CMK (cell line): ENCODE measurements around the gene PPFIA4.
"Not testable (repeated sequence)": the region's sequence is repeated elsewhere in the genome, so short reads cannot be mapped to it uniquely, and the experiment has no call there.

Experiments
- DNase-seq: peaks from one replicate; pipeline ENCODE4 v3.0.0-alpha.2; 2010; ENCODE audit warnings: low read depth

Gene PPFIA4

GRCh38 chr1:203017692-203018091 lies 8.6 kb upstream of the PPFIA4 start:
- no peak for DNase-seq

GRCh38 chr1:203022855-203023254 lies 3.4 kb upstream of the PPFIA4 start:
- DNase-seq, result not testable (repeated sequence)

- DNase-seq, result no peak
Observed at GRCh38 chr1:203025686-203026030, 633 bp upstream of the PPFIA4 start.

- DNase-seq, result no peak
Observed at GRCh38 chr1:203026666-203027663, 674 bp downstream of the PPFIA4 start.

GRCh38 chr1:203028067-203028783 lies 1.9 kb downstream of the PPFIA4 start:
- no peak for DNase-seq

- DNase-seq, result no peak
Observed at GRCh38 chr1:203028784-203029553, 2.7 kb downstream of the PPFIA4 start.

GRCh38 chr1:203031467-203031866 lies 5.2 kb downstream of the PPFIA4 start:
- no peak for DNase-seq

- DNase-seq, result no peak
Observed at GRCh38 chr1:203033287-203033686, 7.0 kb downstream of the PPFIA4 start.

- no peak for DNase-seq
Observed at GRCh38 chr1:203033917-203034316, 7.6 kb downstream of the PPFIA4 start.

- DNase-seq, result no peak
Observed at GRCh38 chr1:203034422-203035110, 8.3 kb downstream of the PPFIA4 start.

- no peak for DNase-seq
Observed at GRCh38 chr1:203035111-203036000, 9.1 kb downstream of the PPFIA4 start.

GRCh38 chr1:203036135-203036534 lies 9.8 kb downstream of the PPFIA4 start:
- DNase-seq, result no peak

GRCh38 chr1:203036537-203036936 lies 10.2 kb downstream of the PPFIA4 start:
- DNase-seq, result no peak

GRCh38 chr1:203037509-203038190 lies 11.4 kb downstream of the PPFIA4 start:
- DNase-seq, result no peak

GRCh38 chr1:203038217-203038741 lies 12.0 kb downstream of the PPFIA4 start:
- DNase-seq, result no peak

GRCh38 chr1:203038891-203039608 lies 12.8 kb downstream of the PPFIA4 start:
- no peak for DNase-seq

- no peak for DNase-seq
Observed at GRCh38 chr1:203039609-203040512, 13.6 kb downstream of the PPFIA4 start.
